HPDE6-E6E7 (cell line): ENCODE data around the gene APPL2.
"Not testable (repeated sequence)": the region's sequence is repeated elsewhere in the genome, so short reads cannot be mapped to it uniquely, and the experiment has no call there.

ENCODE experiments used
- DNase-seq: peaks from one replicate; pipeline ENCODE4 v3.0.0; 2011; ENCODE audit warnings: missing footprints; ENCODE audit errors: extremely low spot score

Gene APPL2

GRCh38 chr12:105192624-105193225 is 43.2 kb downstream of the APPL2 start:
- DNase-seq: no peak

- no peak for DNase-seq
These were observed 45.4 kb downstream of the APPL2 start for GRCh38 chr12:105190530-105190929.

- no peak for DNase-seq
These were observed 46.7 kb downstream of the APPL2 start for GRCh38 chr12:105189293-105189692.

GRCh38 chr12:105183976-105184375 is 52.0 kb downstream of the APPL2 start:
- not testable (repeated sequence) for DNase-seq

- DNase-seq: not testable (repeated sequence)
These were observed 52.6 kb downstream of the APPL2 start for GRCh38 chr12:105183406-105183805.

GRCh38 chr12:105179114-105179513 is 56.9 kb downstream of the APPL2 start:
- DNase-seq: not testable (repeated sequence)

- DNase-seq: no peak
These were observed 58.8 kb downstream of the APPL2 start for GRCh38 chr12:105177208-105177607.

GRCh38 chr12:105175397-105175990 is 60.5 kb downstream of the APPL2 start:
- no peak for DNase-seq

- no peak for DNase-seq
These were observed 64.1 kb downstream of the APPL2 start for GRCh38 chr12:105171691-105172436.

- DNase-seq: no peak
These were observed 65.8 kb downstream of the APPL2 start for GRCh38 chr12:105170139-105170538.

- DNase-seq: no peak
These were observed 68.0 kb downstream of the APPL2 start for GRCh38 chr12:105168006-105168405.

- DNase-seq: no peak
These were observed 68.6 kb downstream of the APPL2 start for GRCh38 chr12:105167346-105167745.

GRCh38 chr12:105166736-105167135 is 69.2 kb downstream of the APPL2 start:
- no peak for DNase-seq

GRCh38 chr12:105164068-105164467 is 71.9 kb downstream of the APPL2 start:
- DNase-seq: no peak

GRCh38 chr12:105162174-105162573 is 73.8 kb downstream of the APPL2 start:
- no peak for DNase-seq

- no peak for DNase-seq
These were observed 77.1 kb downstream of the APPL2 start for GRCh38 chr12:105158876-105159275.

GRCh38 chr12:105157606-105158005 is 78.4 kb downstream of the APPL2 start:
- DNase-seq: no peak

GRCh38 chr12:105156260-105156659 is 79.7 kb downstream of the APPL2 start:
- DNase-seq: no peak

GRCh38 chr12:105142259-105142658 is 93.7 kb downstream of the APPL2 start:
- DNase-seq: no peak

GRCh38 chr12:105141320-105141922 is 94.6 kb downstream of the APPL2 start:
- no peak for DNase-seq

GRCh38 chr12:105138248-105138647 is 97.7 kb downstream of the APPL2 start:
- DNase-seq: no peak
